ENCODE measurements around the gene ROMO1.

DNA sequence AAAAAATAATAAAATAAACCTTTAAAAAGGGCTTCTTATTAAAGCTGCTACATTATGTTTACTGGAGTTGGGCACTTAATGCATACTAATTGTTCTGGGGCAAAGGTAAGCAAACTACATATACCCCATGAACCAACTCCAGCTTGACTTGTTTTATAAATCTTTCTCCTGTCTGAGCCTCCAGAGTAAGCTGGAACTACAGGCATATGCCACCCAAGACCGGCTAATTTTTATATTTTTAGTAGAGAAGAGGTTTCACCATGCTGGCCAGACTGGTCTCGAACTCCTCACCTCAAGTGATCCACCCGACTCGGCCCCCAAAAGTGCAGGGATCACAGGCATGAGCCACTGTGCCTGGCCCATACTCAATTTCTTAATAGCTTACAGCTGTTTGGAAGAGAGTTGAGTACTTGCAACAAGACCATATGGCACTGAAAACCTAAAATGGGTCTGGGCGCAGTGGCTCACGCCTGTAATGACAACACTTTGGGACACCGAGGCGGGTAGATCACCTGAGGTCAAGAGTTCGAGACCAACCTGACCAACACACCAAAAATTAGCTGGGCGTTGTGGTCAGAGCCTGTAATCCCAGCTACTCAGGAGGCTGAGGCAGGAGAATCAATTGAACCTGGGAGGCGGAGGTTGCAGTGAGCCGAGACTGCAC lies 19.9 kb downstream of the ROMO1 start:
- TF ChIP-seq, protein P1, sequence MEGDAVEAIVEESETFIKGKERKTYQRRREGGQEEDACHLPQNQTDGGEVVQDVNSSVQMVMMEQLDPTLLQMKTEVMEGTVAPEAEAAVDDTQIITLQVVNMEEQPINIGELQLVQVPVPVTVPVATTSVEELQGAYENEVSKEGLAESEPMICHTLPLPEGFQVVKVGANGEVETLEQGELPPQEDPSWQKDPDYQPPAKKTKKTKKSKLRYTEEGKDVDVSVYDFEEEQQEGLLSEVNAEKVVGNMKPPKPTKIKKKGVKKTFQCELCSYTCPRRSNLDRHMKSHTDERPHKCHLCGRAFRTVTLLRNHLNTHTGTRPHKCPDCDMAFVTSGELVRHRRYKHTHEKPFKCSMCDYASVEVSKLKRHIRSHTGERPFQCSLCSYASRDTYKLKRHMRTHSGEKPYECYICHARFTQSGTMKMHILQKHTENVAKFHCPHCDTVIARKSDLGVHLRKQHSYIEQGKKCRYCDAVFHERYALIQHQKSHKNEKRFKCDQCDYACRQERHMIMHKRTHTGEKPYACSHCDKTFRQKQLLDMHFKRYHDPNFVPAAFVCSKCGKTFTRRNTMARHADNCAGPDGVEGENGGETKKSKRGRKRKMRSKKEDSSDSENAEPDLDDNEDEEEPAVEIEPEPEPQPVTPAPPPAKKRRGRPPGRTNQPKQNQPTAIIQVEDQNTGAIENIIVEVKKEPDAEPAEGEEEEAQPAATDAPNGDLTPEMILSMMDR (IDR thresholded peaks at IDR 0.05; ENCODE audit: low read depth, low read length, poor library complexity, severe bottlenecking): no peak
- TF ChIP-seq EZH2phosphoT487 (IDR thresholded peaks at IDR 0.05; ENCODE audit: borderline replicate concordance, low read length): no peak
